BLaER1 treated with 17β-estradiol and CSF1 and Interleukin-3, amounts not matched to agents 10 nM and 100 nM (cell line): ENCODE measurements around the gene KLHL25.

Experiments
- H3K27ac ChIP-seq, 11 experiments: shearing (Covaris generic); formaldehyde crosslinking; 2 replicates each; pipeline ENCODE4 v1.8.1; 2022
- H3K27me3 ChIP-seq, 11 experiments: shearing (Covaris generic); formaldehyde crosslinking; 2 replicates each; pipeline ENCODE4 v1.8.1; 2022
- H3K36me3 ChIP-seq, 11 experiments: shearing (Covaris generic); formaldehyde crosslinking; 2 replicates each; pipeline ENCODE4 v1.8.1; 2022
- H3K4me1 ChIP-seq, 10 experiments: shearing (Covaris generic); formaldehyde crosslinking; 2 replicates each; pipeline ENCODE4 v1.8.1; 2022
- H3K4me2 ChIP-seq, 11 experiments: shearing (Covaris generic); formaldehyde crosslinking; 2 replicates each; pipeline ENCODE4 v1.8.1; 2022
- H3K4me3 ChIP-seq, 10 experiments: shearing (Covaris generic); formaldehyde crosslinking; 2 replicates each; pipeline ENCODE4 v1.8.1; 2022
- H3K9ac ChIP-seq, 11 experiments: shearing (Covaris generic); formaldehyde crosslinking; 2 replicates each; pipeline ENCODE4 v1.8.1; 2022
- H3K9me3 ChIP-seq, 11 experiments: shearing (Covaris generic); formaldehyde crosslinking; replicated peaks in 1 of 11; 2 replicates each; pipeline ENCODE4 v1.8.1; 2022
- H4K20me1 ChIP-seq, 11 experiments: shearing (Covaris generic); formaldehyde crosslinking; 2 replicates each; pipeline ENCODE4 v1.8.1; 2022
- Cebpa-rat ChIP-seq, 11 experiments: shearing (Covaris generic); IDR thresholded peaks; 2 replicates each; pipeline ENCODE4 v1.8.1; 2022

Gene KLHL25

DNA sequence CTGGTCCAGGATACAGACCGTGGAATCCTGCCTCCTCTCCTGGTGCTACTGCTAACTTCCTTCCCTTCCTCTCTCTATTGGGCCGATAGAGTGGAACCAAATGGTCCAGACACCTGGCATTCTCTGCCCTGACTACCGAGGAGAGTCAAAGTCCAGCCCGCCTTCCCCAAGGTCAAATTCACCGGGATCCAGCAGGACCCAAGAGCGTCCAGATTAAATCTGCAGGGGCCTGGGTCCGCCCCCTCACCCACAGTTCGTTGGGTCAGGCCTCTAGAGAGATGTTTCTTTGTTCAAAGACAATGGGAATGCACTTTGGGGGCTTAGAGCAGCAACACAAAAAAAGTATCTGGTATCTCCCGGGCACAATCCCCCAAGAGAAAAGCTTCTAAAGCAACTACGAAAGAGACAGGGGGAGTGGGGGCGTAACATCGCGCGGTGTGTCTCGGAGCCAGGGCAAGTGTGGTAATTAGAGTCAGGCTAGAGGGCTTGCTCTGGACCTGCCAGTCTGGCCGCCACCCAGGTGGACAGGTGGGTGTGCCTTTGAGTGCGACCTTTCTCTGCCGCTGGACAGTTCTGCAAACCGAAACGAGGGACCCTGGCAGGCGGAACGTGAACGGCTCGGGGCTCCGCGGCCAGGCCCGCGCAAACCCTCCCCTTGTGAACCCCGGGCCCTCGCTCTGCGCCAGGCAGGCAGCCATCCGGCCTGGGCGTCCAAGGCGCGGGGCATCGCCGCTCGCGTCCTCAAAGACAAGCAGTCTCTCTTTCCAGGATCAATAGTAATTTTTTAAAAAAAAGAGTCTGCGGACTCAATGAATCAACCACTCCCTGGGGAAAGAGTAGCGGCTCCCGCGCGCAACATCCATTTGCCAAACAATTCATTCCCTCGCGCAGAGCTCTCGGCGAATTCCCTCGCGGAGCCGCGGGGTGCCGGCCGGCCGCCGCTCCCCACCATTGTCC lies 806 bp downstream of the KLHL25 start:
- Histone ChIP-seq H3K27me3 (no peaks in the 10 kb centered on the region), H3K36me3 (0 out of 22 replicates have a peak, but pooled peaks cover 0 to 9% (median 0%) of the 10 kb centered on the region in 11 experiments), H3K9me3 (peaks cover 0 to 8% (median 0%) of the 10 kb centered on the region in 11 experiments; a peak in 3 of 22 replicates), H4K20me1 (peaks cover 0 to 53% (median 32%) of the 10 kb centered on the region in 11 experiments; a peak in 17 of 22 replicates), H3K4me1 (peaks cover 19 to 39% (median 35%) of the 10 kb centered on the region in 10 experiments), H3K27ac (peak overlapping the region; percentile 62 to 92 (median 89); a peak in 21 of 22 replicates), H3K9ac (peak overlapping the region; percentile 88 to 97 (median 95)), H3K4me2 (peak overlapping the region; percentile 89 to 98 (median 95)), H3K4me3 (peak overlapping the region; percentile 86 to 100 (median 96))
- no peak for TF ChIP-seq Cebpa-rat (IDR thresholded peaks at IDR 0.05)

DNA sequence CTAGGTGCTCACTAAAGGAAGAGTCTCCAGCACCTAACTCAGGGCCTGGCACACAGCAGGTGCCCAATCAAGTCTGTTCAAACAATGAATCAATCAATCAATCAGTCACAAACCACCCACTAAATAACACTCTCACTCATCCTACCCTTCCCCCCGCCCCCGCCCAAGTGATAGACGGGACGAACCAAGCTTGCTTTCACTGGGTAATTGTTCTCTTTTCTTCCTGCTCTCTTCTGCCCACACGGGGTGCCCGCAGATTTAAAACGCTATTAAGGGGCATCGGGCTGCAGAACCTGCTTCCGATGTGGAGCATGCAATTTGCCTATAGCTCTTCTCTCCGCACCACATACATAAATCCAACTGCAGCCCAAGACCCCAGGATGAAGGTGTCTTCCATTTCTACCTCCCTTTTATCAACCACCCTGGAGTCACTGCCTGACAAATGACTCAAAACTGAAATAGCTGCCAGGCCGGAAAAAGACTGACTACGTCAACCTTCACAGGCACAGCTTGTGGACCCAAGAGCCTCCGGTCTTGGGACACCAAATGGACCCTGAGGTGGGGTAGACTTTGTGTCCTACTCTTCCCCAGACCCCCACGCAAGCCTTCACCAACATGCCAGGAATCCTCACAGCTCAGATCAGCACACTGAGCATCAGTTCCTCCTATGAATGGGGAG lies 1.7 kb downstream of the KLHL25 start:
- Histone ChIP-seq H3K9ac (peak overlapping the region in 10 of 11 experiments; percentile 90 to 97 (median 96); a peak in 18 of 22 replicates), H4K20me1 (peaks cover 0 to 61% (median 40%) of the 10 kb centered on the region in 11 experiments; a peak in 17 of 22 replicates), H3K4me1 (peaks cover 24 to 48% (median 43%) of the 10 kb centered on the region in 10 experiments), H3K27ac (peak overlapping the region in 4 of 11 experiments; percentile 89 to 92 (median 89); a peak in 7 of 22 replicates), H3K36me3 (peaks cover 0 to 9% (median 0%) of the 10 kb centered on the region in 11 experiments; a peak in 1 of 22 replicates), H3K27me3 (no peaks in the 10 kb centered on the region), H3K9me3 (peaks cover 0 to 8% (median 0%) of the 10 kb centered on the region in 11 experiments; a peak in 3 of 22 replicates), H3K4me3 (peak overlapping the region; percentile 86 to 100 (median 96); a peak in 19 of 20 replicates), H3K4me2 (peak overlapping the region; percentile 89 to 98 (median 95))
- TF ChIP-seq Cebpa-rat (IDR thresholded peaks at IDR 0.05): no peak

GRCh38 chr15:85792102-85792731 lies 2.5 kb downstream of the KLHL25 start:
- Histone ChIP-seq H3K27ac (no peak overlapping the region), H3K9me3 (peaks cover 0 to 8% (median 0%) of the 10 kb centered on the region in 11 experiments; a peak in 3 of 22 replicates), H3K36me3 (peaks cover 0 to 9% (median 0%) of the 10 kb centered on the region in 11 experiments; a peak in 1 of 22 replicates), H3K27me3 (no peaks in the 10 kb centered on the region), H3K9ac (no peak overlapping the region), H3K4me1 (peaks cover 25 to 55% (median 47%) of the 10 kb centered on the region in 10 experiments), H4K20me1 (peaks cover 0 to 70% (median 46%) of the 10 kb centered on the region in 11 experiments; a peak in 17 of 22 replicates), H3K4me3 (no peak overlapping the region), H3K4me2 (peak overlapping the region in 10 of 11 experiments; percentile 89 to 98 (median 95); a peak in 16 of 22 replicates)
- no peak for TF ChIP-seq Cebpa-rat (IDR thresholded peaks at IDR 0.05)

- Histone ChIP-seq H3K9me3 (no peaks in the 10 kb centered on the region), H3K9ac (no peak overlapping the region), H3K27ac (no peak overlapping the region), H3K27me3 (no peaks in the 10 kb centered on the region), H3K4me2 (peak overlapping the region in 4 of 11 experiments; percentile 10 to 28 (median 24); a peak in 3 of 22 replicates), H3K36me3 (peaks cover 0 to 9% (median 0%) of the 10 kb centered on the region in 11 experiments; a peak in 1 of 22 replicates), H3K4me1 (peaks cover 35 to 71% (median 62%) of the 10 kb centered on the region in 10 experiments), H4K20me1 (peaks cover 0 to 85% (median 54%) of the 10 kb centered on the region in 11 experiments; a peak in 17 of 22 replicates), H3K4me3 (no peak overlapping the region)
- TF ChIP-seq Cebpa-rat (IDR thresholded peaks at IDR 0.05): no peak
Measured at GRCh38 chr15:85789496-85789875, 5.2 kb downstream of the KLHL25 start.

DNA sequence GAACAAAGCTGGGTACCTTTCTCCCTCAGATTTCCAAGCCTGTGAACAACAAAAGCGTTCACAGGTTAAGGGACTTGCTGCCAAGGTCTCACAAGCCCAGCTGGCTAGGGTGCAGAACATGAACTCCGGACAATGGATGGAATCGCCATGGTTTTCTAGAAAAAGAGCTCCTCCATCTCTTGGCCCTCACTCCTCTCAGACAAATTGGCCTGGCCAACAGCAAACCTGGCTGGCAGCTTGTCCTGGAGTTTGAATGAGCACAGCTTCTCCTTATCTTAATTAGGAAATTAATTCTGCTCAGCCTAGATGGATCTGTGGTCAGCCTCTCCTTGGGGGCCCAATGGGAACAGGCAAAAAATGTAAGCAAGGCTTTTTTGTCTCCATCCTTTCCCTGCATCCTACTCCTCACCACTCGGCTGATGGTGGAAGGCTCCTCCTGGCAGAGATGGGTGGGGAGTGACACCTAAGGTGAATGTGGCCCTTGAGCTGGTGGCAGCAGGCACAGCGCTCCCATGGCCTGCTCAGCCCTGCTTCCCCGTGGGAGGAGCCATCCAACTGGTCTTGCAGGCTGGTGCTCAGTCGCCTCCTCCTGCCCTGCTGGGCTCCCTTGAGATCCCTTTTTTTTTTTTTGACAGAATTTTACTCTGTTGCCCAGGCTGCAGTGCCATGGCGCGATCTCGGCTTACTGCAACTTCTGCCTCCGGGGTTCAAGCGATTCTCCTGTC lies 5.8 kb downstream of the KLHL25 start:
- Histone ChIP-seq H3K27me3 (no peaks in the 10 kb centered on the region), H3K4me2 (peak overlapping the region in 6 of 11 experiments; percentile 10 to 28 (median 19); a peak in 4 of 22 replicates), H3K36me3 (peaks cover 0 to 9% (median 0%) of the 10 kb centered on the region in 11 experiments; a peak in 1 of 22 replicates), H3K27ac (no peak overlapping the region), H3K9me3 (no peaks in the 10 kb centered on the region), H3K9ac (no peak overlapping the region), H4K20me1 (peaks cover 0 to 85% (median 54%) of the 10 kb centered on the region in 11 experiments; a peak in 17 of 22 replicates), H3K4me1 (peaks cover 35 to 71% (median 63%) of the 10 kb centered on the region in 10 experiments), H3K4me3 (no peak overlapping the region)
- TF ChIP-seq Cebpa-rat (IDR thresholded peaks at IDR 0.05): no peak

GRCh38 chr15:85786781-85787114 lies 8.0 kb downstream of the KLHL25 start:
- Histone ChIP-seq H3K4me2 (peak overlapping the region in 10 of 11 experiments; percentile 66 to 82 (median 72); a peak in 19 of 22 replicates), H4K20me1 (peaks cover 0 to 83% (median 39%) of the 10 kb centered on the region in 11 experiments; a peak in 17 of 22 replicates), H3K27me3 (no peaks in the 10 kb centered on the region), H3K36me3 (peaks cover 0 to 9% (median 0%) of the 10 kb centered on the region in 11 experiments; a peak in 1 of 22 replicates), H3K27ac (no peak overlapping the region), H3K9me3 (no peaks in the 10 kb centered on the region), H3K4me1 (peaks cover 34 to 67% (median 58%) of the 10 kb centered on the region in 10 experiments), H3K9ac (peak overlapping the region in 1 of 11 experiments; percentile 29; a peak in 1 of 22 replicates), H3K4me3 (no peak overlapping the region)
- TF ChIP-seq Cebpa-rat (IDR thresholded peaks at IDR 0.05): no peak

DNA sequence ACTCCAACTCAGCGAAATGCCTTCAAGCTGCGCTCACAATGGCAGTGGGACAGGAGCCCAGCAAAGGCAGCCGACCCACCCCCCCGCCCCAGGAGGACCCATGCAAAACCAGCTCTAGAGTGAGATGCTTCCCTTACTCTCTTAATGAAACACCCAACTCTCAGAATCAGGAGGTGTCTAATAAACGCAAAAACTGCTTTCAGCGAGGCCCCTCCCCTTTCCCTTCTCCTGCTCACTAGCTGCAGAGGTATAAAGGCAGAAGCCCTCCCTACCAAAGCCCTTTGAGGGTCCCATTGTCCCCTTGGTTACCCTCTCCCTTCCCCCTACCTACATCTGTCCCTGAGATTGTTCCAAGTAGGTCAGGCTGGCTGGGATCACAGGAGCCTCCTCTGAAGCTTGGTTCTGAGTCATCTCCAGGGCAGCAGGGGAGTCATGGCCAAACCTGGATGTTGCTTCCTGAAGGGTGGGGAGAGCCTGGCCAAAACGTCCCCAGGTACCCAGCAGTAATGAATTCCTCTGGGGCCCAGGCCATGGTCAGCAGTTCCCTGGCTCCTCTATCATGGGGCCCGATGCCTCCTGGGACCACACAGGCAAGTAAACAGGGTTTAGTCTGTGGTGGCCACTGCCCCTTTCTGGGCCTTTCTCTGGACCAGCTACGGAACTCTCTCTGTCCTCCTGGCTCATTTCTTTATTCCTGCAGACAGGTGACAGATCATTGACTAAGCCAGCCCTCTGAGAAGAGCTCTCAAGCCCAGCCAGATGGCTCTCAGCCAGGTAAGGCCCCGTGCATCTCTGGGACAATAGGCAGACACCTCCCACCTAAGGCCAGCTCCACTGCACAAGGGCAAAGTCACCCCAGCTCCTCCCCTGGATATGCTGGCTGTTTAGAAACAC lies 8.6 kb downstream of the KLHL25 start:
- peaks cover 36 to 73% (median 64%) of the 10 kb centered on the region in 10 experiments for H3K4me1 ChIP-seq
- H3K36me3 ChIP-seq: peaks cover 0 to 7% (median 0%) of the 10 kb centered on the region in 11 experiments; a peak in 1 of 22 replicates
- TF ChIP-seq Cebpa-rat (IDR thresholded peaks at IDR 0.05): no peak
- H3K4me2 ChIP-seq: peak overlapping the region; percentile 66 to 82 (median 72)
- H3K9ac ChIP-seq: peak overlapping the region in 4 of 11 experiments; percentile 29 to 37 (median 32); a peak in 3 of 22 replicates
- no peaks in the 10 kb centered on the region for H3K9me3 ChIP-seq
- H3K27me3 ChIP-seq: no peaks in the 10 kb centered on the region
- no peak overlapping the region for H3K4me3 ChIP-seq
- H4K20me1 ChIP-seq: peaks cover 0 to 83% (median 38%) of the 10 kb centered on the region in 11 experiments; a peak in 17 of 22 replicates
- peak overlapping the region in 5 of 11 experiments; percentile 11 to 34 (median 31); a peak in 3 of 22 replicates for H3K27ac ChIP-seq
